Ovary (tissue), 3 donors: Measurements from ENCODE around the gene CRACR2A.

ENCODE experiments used
- EP300 ChIP-seq: sonication (generic); formaldehyde crosslinking; IDR thresholded peaks from one replicate; pipeline ENCODE4 v1.6.1; 2017; ENCODE audit warnings: antibody characterized with exemption
- POLR2A ChIP-seq: fragments of 450-650 bp; IDR thresholded peaks from one replicate; pipeline ENCODE4 v1.6.1; 2017; ENCODE audit warnings: antibody characterized with exemption, mild to moderate bottlenecking, moderate library complexity
- TF ChIP-seq, protein P1 (sequence below), 3 donors: fragments of 450-650 bp in 2 of 3; fragments of 200-600 bp in 1 of 3; IDR thresholded peaks; one replicate each; pipeline versions ENCODE4 v1.5.1 to v1.8.0; 2016 to 2022; ENCODE audit warnings: antibody characterized with exemption in 3 of 3, mild to moderate bottlenecking in 1 of 3
- donor health status: DM: no; HTN: no; CAD: no.

GRCh38 chr12:3672113-3672509 lies 80.8 kb downstream of the CRACR2A start:
- TF ChIP-seq POLR2A (no peak), EP300 (no peak)
- TF ChIP-seq, protein P1, sequence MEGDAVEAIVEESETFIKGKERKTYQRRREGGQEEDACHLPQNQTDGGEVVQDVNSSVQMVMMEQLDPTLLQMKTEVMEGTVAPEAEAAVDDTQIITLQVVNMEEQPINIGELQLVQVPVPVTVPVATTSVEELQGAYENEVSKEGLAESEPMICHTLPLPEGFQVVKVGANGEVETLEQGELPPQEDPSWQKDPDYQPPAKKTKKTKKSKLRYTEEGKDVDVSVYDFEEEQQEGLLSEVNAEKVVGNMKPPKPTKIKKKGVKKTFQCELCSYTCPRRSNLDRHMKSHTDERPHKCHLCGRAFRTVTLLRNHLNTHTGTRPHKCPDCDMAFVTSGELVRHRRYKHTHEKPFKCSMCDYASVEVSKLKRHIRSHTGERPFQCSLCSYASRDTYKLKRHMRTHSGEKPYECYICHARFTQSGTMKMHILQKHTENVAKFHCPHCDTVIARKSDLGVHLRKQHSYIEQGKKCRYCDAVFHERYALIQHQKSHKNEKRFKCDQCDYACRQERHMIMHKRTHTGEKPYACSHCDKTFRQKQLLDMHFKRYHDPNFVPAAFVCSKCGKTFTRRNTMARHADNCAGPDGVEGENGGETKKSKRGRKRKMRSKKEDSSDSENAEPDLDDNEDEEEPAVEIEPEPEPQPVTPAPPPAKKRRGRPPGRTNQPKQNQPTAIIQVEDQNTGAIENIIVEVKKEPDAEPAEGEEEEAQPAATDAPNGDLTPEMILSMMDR (IDR thresholded peaks at IDR 0.05), result no peak
